ENCODE data around the gene DND1.

DNA sequence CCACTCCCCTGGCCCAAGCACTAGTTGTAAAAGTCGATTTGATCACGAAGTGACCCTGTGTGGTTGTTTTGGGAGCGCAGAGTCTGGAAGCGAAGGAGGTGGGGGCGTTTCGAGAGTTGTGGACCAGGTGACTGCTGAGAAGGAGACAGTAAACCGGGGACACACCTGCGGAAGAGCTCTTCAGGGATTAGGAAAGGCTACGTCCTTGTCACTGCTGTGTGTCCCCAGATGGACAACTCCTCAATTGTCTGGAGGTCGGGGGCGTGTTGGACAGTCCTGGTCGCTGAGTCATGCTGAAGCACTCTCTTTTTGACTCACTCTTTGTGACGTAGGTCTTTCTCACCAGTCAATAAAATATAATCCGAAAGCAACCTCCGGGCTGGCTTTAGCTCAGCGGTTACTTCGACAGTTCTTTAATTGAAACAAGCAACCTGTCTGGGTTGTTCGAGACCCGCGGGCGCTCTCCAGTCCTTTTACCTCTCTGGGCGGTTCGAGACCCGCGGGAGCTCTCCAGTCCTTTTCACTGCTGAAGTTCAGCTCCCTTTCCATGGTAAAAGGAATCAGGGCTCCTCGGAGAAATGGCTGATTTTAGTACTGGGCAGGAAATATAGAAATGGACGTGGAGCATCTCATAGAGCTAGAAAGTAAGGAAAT lies 37.6 kb upstream of the DND1 start:
- no peak for TF ChIP-seq EZH2 (IDR thresholded peaks at IDR 0.05; ENCODE audit: low read length)
- TF ChIP-seq, protein P1, sequence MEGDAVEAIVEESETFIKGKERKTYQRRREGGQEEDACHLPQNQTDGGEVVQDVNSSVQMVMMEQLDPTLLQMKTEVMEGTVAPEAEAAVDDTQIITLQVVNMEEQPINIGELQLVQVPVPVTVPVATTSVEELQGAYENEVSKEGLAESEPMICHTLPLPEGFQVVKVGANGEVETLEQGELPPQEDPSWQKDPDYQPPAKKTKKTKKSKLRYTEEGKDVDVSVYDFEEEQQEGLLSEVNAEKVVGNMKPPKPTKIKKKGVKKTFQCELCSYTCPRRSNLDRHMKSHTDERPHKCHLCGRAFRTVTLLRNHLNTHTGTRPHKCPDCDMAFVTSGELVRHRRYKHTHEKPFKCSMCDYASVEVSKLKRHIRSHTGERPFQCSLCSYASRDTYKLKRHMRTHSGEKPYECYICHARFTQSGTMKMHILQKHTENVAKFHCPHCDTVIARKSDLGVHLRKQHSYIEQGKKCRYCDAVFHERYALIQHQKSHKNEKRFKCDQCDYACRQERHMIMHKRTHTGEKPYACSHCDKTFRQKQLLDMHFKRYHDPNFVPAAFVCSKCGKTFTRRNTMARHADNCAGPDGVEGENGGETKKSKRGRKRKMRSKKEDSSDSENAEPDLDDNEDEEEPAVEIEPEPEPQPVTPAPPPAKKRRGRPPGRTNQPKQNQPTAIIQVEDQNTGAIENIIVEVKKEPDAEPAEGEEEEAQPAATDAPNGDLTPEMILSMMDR (optimal IDR thresholded peaks at IDR 0.05 in 1 of 3, IDR thresholded peaks at IDR 0.05 in 1 of 3, conservative IDR thresholded peaks at IDR 0.05 in 1 of 3; ENCODE audit: extremely low read depth in 1 of 3, insufficient read depth in 2 of 3, low read length in 3 of 3): no peak
